ENCODE measurements around the gene MAP1B.

MAP1B gene

GRCh38 chr5:72251386-72251785 is 144.1 kb downstream of the MAP1B start:
- H3K4me3 ChIP-seq (replicated peaks in 1 of 2; ENCODE audit: low read depth in 2 of 2, low read length in 2 of 2), result no peak overlapping the region
- TF ChIP-seq, protein P1, sequence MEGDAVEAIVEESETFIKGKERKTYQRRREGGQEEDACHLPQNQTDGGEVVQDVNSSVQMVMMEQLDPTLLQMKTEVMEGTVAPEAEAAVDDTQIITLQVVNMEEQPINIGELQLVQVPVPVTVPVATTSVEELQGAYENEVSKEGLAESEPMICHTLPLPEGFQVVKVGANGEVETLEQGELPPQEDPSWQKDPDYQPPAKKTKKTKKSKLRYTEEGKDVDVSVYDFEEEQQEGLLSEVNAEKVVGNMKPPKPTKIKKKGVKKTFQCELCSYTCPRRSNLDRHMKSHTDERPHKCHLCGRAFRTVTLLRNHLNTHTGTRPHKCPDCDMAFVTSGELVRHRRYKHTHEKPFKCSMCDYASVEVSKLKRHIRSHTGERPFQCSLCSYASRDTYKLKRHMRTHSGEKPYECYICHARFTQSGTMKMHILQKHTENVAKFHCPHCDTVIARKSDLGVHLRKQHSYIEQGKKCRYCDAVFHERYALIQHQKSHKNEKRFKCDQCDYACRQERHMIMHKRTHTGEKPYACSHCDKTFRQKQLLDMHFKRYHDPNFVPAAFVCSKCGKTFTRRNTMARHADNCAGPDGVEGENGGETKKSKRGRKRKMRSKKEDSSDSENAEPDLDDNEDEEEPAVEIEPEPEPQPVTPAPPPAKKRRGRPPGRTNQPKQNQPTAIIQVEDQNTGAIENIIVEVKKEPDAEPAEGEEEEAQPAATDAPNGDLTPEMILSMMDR (IDR thresholded peaks at IDR 0.05; ENCODE audit: low read depth, low read length), result no peak
- no peak for DNase-seq (ENCODE audit: low read depth in 2 of 2)

DNA sequence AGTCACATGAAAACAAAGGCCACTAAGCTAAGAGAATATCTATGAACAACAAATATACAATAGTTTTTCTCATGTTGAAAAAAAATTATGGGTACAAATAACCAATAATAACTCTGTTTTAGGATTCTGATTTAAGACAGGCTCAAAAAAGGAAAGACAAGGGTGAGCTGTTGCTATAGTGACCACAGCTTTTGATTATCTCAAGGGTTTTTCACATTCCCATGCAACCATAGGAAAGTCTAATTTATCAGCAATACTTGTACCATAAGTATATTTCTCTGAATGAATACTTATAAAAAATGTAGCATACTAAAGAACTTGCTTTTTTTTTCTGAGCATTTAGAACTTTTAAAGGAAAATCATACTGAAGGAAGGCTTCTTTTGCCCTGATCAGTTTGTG is 144.7 kb downstream of the MAP1B start:
- DNase-seq (ENCODE audit: low read depth in 2 of 2), result no peak
- TF ChIP-seq, protein P1 (IDR thresholded peaks at IDR 0.05; ENCODE audit: low read depth, low read length), result no peak
- H3K4me3 ChIP-seq (replicated peaks in 1 of 2; ENCODE audit: low read depth in 2 of 2, low read length in 2 of 2), result no peak overlapping the region

DNA sequence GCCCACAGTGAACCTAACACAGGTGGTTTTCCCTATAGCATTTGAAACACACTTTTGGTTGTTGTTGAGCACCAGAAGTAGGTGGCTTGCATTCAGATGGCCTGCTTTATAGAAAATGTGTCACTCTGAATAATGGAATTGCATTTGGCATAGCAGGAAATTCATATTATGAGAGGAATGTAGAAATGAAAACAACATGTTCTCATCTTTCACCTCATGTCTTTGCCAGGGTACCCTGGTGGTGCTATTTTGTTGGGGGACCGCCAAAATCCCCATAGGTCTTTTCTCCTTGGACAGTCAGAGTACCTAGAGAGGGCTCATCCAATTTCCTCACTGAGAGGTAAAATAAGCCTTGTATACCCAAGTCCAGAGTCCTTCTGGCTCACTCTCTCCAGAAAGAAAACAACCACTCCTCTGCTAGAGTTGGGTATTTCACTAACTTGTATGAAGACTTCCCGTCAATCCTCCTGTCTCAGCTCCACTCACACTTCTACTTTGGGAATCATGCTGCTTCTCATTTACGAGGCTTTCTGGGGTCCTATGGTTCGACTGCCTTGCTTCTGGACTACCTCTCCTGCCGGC is 145.4 kb downstream of the MAP1B start:
- TF ChIP-seq, protein P1 (IDR thresholded peaks at IDR 0.05; ENCODE audit: low read depth, low read length), result no peak
- DNase-seq (ENCODE audit: low read depth in 2 of 2), result peak; percentile 49 to 58
- no peak overlapping the region for H3K4me3 ChIP-seq (replicated peaks in 1 of 2; ENCODE audit: low read depth in 2 of 2, low read length in 2 of 2)

DNA sequence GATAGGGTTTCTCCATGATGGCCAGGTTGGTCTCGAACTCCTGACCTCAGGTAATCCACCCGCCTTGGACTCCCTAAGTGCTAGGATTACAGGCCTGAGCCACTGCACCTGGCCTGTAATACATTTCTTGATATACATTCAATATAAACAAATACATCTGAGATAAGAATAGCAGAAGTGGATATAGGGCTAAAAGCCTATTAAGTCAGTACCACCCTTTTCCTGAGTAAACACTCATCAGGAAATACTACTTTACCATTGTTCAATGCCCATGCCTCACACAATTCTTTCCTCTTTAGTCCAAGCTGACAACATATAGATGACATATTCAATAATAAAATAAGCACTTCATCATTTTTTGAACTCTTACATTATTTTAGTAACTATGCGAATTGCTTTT is 148.0 kb downstream of the MAP1B start:
- TF ChIP-seq, protein P1 (IDR thresholded peaks at IDR 0.05; ENCODE audit: low read depth, low read length), result no peak
- H3K4me3 ChIP-seq (replicated peaks in 1 of 2; ENCODE audit: low read depth in 2 of 2, low read length in 2 of 2), result no peak overlapping the region
- DNase-seq (ENCODE audit: low read depth in 2 of 2), result no peak

GRCh38 chr5:72255670-72256069 is 148.4 kb downstream of the MAP1B start:
- no peak overlapping the region for H3K4me3 ChIP-seq (replicated peaks in 1 of 2; ENCODE audit: low read depth in 2 of 2, low read length in 2 of 2)
- TF ChIP-seq, protein P1 (IDR thresholded peaks at IDR 0.05; ENCODE audit: low read depth, low read length), result no peak
- no peak for DNase-seq (ENCODE audit: low read depth in 2 of 2)

- DNase-seq (ENCODE audit: low read depth in 2 of 2), result peak in 1 of 2 donors; percentile 53
- no peak overlapping the region for H3K4me3 ChIP-seq (replicated peaks in 1 of 2; ENCODE audit: low read depth in 2 of 2, low read length in 2 of 2)
- TF ChIP-seq, protein P1 (IDR thresholded peaks at IDR 0.05; ENCODE audit: low read depth, low read length), result no peak
Measured at GRCh38 chr5:72256536-72256935, 149.3 kb downstream of the MAP1B start.

All from cardiac fibroblast (primary cell).